Measurements from ENCODE around the gene BCL2L11. TPM values are rescaled to one million over a fixed set of nuclear protein-coding genes. Genes with fewer than 3 reads are reported as not detected.

The BCL2L11 gene
- total and polyA plus RNA-seq, 2 donors (not counting 3 experiments of a cell fraction or from before 2014, with no cell fraction given) = 12.9 to 26.6 TPM

DNA sequence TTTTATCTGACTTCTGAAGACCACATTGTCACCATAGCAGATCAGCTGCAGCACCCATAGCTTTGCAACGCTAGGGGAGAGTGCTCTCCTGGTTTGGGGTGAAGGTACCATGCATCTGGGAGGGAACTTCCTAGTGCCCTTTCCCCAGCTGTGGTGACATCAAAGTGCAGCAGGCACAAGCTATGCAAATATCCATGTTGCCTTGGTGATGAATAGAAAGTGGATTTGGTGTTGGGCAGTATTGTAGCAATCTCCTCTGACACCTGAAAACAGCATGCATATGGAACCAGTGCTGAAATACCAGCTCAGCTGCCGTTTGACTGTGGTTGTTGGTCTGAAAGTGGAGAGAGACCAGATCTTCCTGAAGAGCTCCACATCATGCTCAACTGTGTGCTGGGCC is 37.1 kb downstream of the BCL2L11 start:
- no peak overlapping the region for H3K4me2 ChIP-seq (ENCODE audit: insufficient read depth, low read length)
- H3K9me1 ChIP-seq (replicated peaks; ENCODE audit: control insufficient read depth, extremely low read depth, insufficient read depth, low read length) = no peaks in the 10 kb centered on the region
- H3K27ac ChIP-seq (ENCODE audit: insufficient read depth, low read depth, low read length) = no peak overlapping the region
- H3K36me3 ChIP-seq (ENCODE audit: control insufficient read depth in 2 of 2, extremely low read depth in 1 of 2, insufficient read depth in 2 of 2, low read length in 2 of 2) = peaks cover 0 to 18% of the 10 kb centered on the region in 2 experiments
- dilution Hi-C loops (cut with MboI; ENCODE audit: extremely low pct_ligation_motif_present, low sequenced_read_pairs) (no loop called here), intact Hi-C loops (cut with micrococcal nuclease) (no loop called here)
- TF ChIP-seq MYC (IDR thresholded peaks at IDR 0.05; ENCODE audit: low read depth, low read length) (no peak), EZH2 (IDR thresholded peaks at IDR 0.05; ENCODE audit: borderline replicate concordance, low read depth, low read length, severe bottlenecking) (no peak), FOS (IDR thresholded peaks at IDR 0.05; ENCODE audit: borderline replicate concordance, insufficient read depth, low read length) (no peak), POLR2AphosphoS5 (IDR thresholded peaks at IDR 0.05; ENCODE audit: insufficient read depth, low read depth, low read length) (no peak), GATA2 (IDR thresholded peaks at IDR 0.05; ENCODE audit: insufficient read depth, insufficient read length, low read depth, low read length) (no peak), JUN (IDR thresholded peaks at IDR 0.05; ENCODE audit: borderline replicate concordance, insufficient read depth, insufficient read length, low read depth) (no peak), POLR2A (IDR thresholded peaks at IDR 0.05; ENCODE audit: low read depth, low read length) (no peak)
- TF ChIP-seq, protein P1, sequence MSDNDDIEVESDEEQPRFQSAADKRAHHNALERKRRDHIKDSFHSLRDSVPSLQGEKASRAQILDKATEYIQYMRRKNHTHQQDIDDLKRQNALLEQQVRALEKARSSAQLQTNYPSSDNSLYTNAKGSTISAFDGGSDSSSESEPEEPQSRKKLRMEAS (IDR thresholded peaks at IDR 0.05; ENCODE audit: insufficient read depth, insufficient read length) = no peak
- TF ChIP-seq, protein P2, sequence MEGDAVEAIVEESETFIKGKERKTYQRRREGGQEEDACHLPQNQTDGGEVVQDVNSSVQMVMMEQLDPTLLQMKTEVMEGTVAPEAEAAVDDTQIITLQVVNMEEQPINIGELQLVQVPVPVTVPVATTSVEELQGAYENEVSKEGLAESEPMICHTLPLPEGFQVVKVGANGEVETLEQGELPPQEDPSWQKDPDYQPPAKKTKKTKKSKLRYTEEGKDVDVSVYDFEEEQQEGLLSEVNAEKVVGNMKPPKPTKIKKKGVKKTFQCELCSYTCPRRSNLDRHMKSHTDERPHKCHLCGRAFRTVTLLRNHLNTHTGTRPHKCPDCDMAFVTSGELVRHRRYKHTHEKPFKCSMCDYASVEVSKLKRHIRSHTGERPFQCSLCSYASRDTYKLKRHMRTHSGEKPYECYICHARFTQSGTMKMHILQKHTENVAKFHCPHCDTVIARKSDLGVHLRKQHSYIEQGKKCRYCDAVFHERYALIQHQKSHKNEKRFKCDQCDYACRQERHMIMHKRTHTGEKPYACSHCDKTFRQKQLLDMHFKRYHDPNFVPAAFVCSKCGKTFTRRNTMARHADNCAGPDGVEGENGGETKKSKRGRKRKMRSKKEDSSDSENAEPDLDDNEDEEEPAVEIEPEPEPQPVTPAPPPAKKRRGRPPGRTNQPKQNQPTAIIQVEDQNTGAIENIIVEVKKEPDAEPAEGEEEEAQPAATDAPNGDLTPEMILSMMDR (IDR thresholded peaks at IDR 0.05; ENCODE audit: extremely low read depth in 1 of 2, insufficient read depth in 1 of 2, low read depth in 1 of 2, low read length in 2 of 2) = no peak
- H3K9ac ChIP-seq (replicated peaks; ENCODE audit: extremely low read depth, insufficient read depth, low read length) = no peak overlapping the region
- H2AFZ ChIP-seq (ENCODE audit: low read depth, low read length) = no peak overlapping the region
- CTCF ChIA-PET = interaction anchor here (1.7 kb wide), 1 partner anchor 37 kb away, joined by 3 read pairs; the partner anchor contains the start of gene BCL2L11
- H3K27me3 ChIP-seq (ENCODE audit: control insufficient read depth in 2 of 2, insufficient read depth in 2 of 2, low read length in 2 of 2) = peaks cover 6 to 33% of the 10 kb centered on the region in 2 experiments
- no peak overlapping the region for H3K4me3 ChIP-seq (replicated peaks in 1 of 3; ENCODE audit: insufficient read depth in 1 of 3, low read depth in 1 of 3, low read length in 3 of 3)
- no TSS peak for BruUV-seq (replicated peaks)
- no peaks in the 10 kb centered on the region for H3K9me3 ChIP-seq (replicated peaks; ENCODE audit: control insufficient read depth, insufficient read depth, low read length)
- peaks cover 22% of the 10 kb centered on the region for H3K4me1 ChIP-seq (ENCODE audit: control insufficient read depth, extremely low read depth, insufficient read depth, low read length)
- DNase-seq (ENCODE audit: low read depth, low spot score) = no peak
- H3K79me2 ChIP-seq (ENCODE audit: control insufficient read depth, insufficient read depth, low read length) = no peaks in the 10 kb centered on the region
- POLR2A ChIA-PET = no interaction called here
- peak; percentile 28 for FAIRE-seq
- no peaks in the 10 kb centered on the region for H4K20me1 ChIP-seq (replicated peaks; ENCODE audit: control insufficient read depth, extremely low read depth, insufficient read depth, low read length)
